ENCODE results near the gene MRNIP.
A peak's percentile ranks its signal among the peaks of the same experiment; 100 is the strongest.

MRNIP gene

GRCh38 chr5:179858586-179859427, at the start of gene MRNIP:
Gene MRNIP, minus strand, starts transcription at chr5:179858817. Its CDS starts 21 bp downstream, at chr5:179858796.
- DNase-seq (ENCODE audit: insufficient read length, low spot score) (peak; percentile 87), FAIRE-seq (no peak)
- TF ChIP-seq CTCF (IDR thresholded peaks at IDR 0.05; ENCODE audit: insufficient read depth, missing control alignments) = no peak

GRCh38 chr5:179907556-179908324, 49.1 kb upstream of the MRNIP start, which contains the start of gene TBC1D9B:
Gene TBC1D9B, minus strand, starts transcription at chr5:179907897. Its CDS starts 76 bp downstream, at chr5:179907821.
- no peak for FAIRE-seq

GRCh38 chr5:179906795-179907555, 48.4 kb upstream of the MRNIP start:
- TF ChIP-seq CTCF (IDR thresholded peaks at IDR 0.05; ENCODE audit: insufficient read depth, missing control alignments) = no peak
- no peak for DNase-seq (ENCODE audit: insufficient read length, low spot score)
- no peak for FAIRE-seq

More at GRCh38 chr5:179907556-179908324, 49.1 kb upstream of the MRNIP start, which contains the start of gene TBC1D9B:
- peak; percentile 22 for TF ChIP-seq CTCF (IDR thresholded peaks at IDR 0.05; ENCODE audit: insufficient read depth, missing control alignments)
- DNase-seq (ENCODE audit: insufficient read length, low spot score) = peak; percentile 37

- no peak for TF ChIP-seq CTCF (IDR thresholded peaks at IDR 0.05; ENCODE audit: insufficient read depth, missing control alignments)
- DNase-seq (ENCODE audit: insufficient read length, low spot score) = no peak
- FAIRE-seq = no peak
Measured at GRCh38 chr5:179906294-179906794, 47.7 kb upstream of the MRNIP start.

- FAIRE-seq = no peak
- DNase-seq (ENCODE audit: insufficient read length, low spot score) = no peak
- no peak for TF ChIP-seq CTCF (IDR thresholded peaks at IDR 0.05; ENCODE audit: insufficient read depth, missing control alignments)
Measured at GRCh38 chr5:179905161-179905560, 46.5 kb upstream of the MRNIP start.

GRCh38 chr5:179904463-179905160, 46.0 kb upstream of the MRNIP start:
- FAIRE-seq = no peak
- DNase-seq (ENCODE audit: insufficient read length, low spot score) = no peak
- no peak for TF ChIP-seq CTCF (IDR thresholded peaks at IDR 0.05; ENCODE audit: insufficient read depth, missing control alignments)

All from D721Med (cell line).